Dermis microvascular lymphatic vessel endothelial cell (primary cell): Measurements from ENCODE around the gene MSI2. TPM values are rescaled to one million over a fixed set of nuclear protein-coding genes. Genes with fewer than 3 reads are reported as not detected.

Experiments
- DNase-seq, 2 donors: peaks; one replicate each; pipeline versions ENCODE4 v3.0.0 to v3.0.0-alpha.2; 2010; ENCODE audit warnings: low read depth in 2 of 2
- total RNA-seq: library from RNA; depleted of rRNA; stranded (reverse); fragments of >200 nt; gene quantifications from 2 replicates; pipeline ENCODE4 v1.2.1, GENCODE V29; 2014

The MSI2 gene
- total RNA-seq, 1 donor from 2014 or later: 7.4 TPM

DNA sequence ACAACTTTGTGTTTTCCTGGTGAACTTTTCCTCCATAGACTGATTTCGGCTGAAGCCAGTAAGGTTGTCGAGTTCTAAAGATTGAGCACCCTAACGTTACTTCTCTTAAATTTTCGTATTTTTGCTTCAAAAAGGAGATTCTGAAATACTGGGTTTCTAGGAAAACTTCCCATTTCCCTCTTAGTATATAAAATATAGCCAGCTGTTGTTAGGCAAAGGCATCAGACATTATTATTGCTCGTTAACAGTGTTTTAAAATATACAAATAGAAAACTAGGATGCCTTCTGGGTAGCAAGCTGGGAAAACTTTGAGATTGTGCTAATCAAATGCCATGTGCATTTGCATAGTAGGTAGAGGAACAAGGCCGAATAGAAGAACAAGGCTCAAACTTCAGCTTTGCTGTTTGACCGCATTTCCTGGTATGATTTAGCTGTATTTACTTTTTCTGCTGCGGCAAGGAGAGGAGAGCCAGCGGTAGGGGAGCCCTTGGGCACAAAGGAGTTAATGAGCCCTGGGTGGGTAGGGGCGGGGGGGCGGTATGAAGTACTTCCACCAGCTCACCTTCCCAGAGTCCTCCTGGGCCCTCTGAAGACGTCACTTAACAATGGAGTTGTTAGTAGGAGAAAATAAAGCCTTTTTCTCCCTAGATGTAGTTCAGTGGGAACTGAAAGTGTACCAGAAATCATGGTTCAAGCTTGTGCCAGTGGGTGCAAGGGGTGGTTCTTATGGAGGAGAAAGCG, 151.9 kb downstream of the MSI2 start:
- no peak for DNase-seq

- no peak for DNase-seq
Observed at GRCh38 chr17:57410169-57410568, 153.8 kb downstream of the MSI2 start.

GRCh38 chr17:57412520-57413096, 156.3 kb downstream of the MSI2 start:
- DNase-seq: no peak

GRCh38 chr17:57413848-57414651, 157.7 kb downstream of the MSI2 start:
- no peak for DNase-seq

DNA sequence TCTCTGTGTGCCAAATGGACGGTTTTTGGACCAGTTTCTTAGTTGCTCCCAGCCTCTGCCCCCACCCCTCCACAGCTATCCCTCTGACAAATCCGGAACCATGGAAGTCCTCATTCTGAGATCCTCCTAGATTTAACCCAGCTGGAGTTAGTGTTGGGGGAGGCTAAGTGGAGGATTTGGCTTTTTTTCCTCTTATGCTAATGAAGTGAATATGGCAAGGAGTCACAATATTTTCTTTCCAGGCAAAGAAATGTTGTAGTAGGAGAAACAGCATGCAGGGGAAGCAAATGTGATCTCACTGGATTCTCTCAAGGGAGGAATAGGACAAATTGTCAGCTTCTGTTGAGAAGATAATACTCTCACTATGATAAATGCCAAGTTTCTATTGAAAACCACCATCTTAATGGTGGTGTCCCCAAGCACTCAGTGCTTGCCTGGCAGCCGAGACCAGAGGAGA, 159.5 kb downstream of the MSI2 start:
- no peak for DNase-seq

DNA sequence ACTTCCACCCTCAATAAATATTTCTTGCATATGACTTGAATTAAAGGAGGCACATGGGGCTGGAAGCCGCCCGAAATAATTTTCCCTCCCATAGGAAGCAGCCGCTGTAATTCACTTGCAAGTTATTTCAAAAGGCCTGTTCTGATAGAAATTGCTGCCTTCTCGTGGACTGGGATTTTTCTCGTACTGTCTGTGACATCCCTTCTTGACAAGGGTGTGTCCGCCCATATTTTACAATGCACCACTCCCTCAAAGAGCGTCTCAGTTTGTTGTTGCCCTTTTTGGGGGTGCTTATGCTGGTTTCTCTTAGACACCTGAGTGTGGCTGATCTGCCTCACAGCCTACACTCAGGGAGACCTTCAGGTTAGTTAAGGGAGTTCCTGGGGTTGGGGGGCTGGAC, 160.0 kb downstream of the MSI2 start:
- DNase-seq: no peak

DNA sequence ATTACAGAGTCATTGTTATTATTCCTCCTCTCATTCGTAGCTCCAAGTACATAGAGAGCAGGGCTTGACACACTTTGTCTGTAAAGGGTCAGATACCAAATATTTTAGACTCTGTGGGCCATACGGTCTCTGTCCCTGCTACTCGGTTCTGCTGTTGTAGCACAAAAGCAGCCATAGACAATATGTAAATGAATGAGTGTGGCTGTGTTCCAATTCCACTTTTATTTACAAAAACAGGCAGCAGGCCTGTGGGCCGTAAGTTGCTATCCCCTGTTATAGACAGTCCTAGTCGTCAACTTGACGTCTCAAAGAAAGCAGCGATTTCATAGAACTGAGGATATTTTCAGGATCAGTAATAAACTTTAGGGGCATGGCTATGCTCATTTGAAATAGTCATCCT, 161.6 kb downstream of the MSI2 start:
- no peak for DNase-seq

DNA sequence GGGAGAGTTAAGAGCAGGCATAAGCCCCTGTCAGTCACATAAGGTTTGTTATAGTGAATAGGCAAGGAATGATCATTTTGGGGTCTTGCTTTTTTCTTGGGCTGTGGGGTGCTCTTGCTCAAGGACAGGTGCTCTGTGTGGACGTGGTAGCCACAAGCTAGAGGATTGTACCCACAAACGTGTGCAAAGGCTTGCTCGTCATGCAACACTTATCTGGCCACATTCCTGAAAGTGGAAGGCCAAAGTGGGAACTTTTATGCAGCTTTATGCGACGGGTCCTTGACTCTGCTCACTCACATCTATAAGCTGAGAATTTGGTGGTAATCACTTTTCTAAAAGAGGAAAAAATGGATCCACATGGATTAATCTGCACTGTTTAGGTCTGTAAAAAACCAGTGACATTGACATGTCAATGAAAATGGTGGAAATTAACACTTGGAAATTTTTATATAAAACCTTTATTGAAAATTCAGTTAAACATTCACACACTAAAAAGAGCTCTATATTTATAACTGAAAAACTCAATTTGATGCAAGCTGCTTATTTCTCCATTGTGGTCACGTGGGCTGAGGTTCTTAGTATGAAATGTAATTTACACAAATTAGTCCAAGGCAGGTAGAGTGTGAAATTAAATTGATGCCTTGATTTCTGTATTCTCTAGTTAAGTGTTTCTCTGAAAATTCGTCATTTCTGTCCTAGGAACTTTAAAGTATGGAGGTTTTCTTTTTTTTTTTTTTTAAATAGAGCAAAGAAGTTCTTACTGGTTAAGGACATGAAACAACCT, 162.3 kb downstream of the MSI2 start:
- no peak for DNase-seq

GRCh38 chr17:57419940-57420550, 163.7 kb downstream of the MSI2 start:
- DNase-seq: no peak

DNA sequence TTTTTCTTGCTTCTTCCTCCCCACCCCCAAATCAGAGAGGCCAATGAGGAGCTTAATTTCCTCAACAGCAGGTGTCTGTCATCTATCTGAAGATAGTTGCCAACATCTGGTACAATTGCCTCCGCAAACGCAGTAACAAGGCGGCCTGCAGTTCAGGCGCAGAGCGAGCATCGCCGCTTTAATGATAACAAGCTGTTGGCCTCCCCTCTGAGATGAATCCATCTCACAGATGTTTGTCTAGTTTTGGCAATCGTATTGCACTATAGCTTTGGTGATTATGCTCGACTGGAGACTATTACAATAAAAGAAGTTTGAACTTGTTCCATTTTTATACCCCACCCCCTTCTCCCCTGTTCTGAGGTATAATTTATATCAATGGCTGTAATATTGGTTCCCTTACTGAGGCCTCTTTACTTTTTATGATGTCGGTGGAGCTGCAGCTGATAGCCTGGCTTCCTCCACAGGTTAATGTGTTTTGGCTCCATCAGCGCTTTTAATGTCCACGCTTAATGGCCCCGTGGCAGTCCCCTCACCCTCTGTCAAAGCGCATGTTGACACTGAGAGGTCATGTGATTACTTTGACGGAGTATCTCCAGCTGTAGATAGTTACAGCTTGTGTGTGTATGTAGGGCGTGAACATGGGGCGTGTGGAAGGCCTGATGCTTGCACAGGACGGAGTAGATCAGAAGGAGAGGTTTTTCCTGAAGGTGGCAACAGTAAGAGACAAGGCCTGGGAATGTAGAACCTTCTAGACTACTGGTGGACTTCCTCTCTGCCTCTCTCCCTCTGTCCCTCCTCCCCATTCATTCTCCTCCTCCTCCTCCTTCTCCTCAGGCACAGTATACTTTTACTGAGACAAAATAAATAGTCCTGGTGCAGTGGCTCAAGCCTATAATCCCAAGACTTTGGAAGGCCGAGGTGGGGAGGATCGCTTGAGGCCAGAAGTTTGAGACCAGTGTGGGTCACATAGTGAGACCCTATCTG, 164.7 kb downstream of the MSI2 start:
- DNase-seq: no peak

DNA sequence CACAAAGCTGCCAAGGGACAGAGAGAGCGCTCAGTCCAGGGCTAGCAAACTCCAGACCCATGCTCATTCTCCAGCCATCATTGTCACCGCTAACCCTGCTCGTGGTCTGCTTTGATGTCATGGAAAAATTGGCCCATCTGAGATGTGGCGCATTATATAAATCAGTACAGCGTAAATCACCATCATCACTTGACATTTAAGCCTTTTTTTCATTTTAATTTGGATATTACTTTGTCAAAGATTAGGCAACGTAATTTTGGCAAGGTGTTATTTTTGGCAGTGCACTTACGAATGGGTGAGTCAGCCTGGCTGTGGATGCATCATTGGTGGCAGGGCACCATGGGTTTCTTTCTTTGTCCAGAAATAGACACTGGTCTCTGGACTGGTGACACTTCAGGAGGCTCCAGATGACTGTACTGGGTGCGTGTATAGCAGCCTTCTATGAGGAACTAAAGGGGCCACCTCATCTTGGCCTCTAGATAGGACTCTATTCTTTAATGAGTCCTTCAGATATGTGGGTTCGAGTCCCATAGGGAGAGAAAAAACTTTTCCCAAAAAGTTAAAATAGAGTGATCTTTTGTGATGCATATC, 166.3 kb downstream of the MSI2 start:
- peak in 1 of 2 donors; percentile 35 for DNase-seq

DNA sequence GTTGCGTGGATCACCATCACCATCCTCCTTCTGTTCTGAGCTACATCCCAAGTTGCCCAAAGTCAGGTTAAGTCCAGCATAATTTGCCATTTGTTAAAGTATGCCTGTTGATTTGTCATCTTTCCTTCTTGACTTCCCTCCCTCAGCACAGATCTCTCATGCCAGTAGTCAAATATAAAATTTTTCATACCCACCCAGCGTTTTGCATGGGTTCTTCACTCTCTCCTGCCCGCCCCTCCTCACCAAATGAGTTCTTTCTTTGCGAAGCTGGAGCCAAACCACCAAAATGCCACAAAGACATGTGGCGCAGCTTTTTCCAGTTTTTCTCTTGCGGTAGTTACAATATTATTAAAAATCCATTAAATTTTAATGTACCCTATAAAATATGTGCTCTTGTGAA, 167.2 kb downstream of the MSI2 start:
- no peak for DNase-seq

DNA sequence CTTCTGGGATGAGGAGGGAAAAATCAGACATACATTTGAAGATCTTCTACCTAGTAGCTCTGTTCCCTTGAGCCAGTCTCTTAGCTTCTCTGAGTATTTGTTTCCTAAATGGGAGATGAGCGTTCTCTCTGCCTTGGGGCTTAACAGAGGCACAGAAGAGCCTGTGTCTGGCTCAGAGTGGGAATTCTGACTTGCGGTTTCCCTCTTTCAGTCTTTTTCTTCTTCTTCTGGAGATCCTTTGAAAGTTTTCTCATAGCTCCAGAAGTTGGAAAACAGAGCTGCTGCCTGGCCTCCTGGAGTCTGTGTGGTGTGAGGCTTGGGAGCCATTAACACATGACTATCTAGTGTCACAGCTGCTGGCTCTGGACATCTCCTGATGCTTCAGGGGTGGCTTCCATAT, 167.9 kb downstream of the MSI2 start:
- DNase-seq: no peak

- DNase-seq: peak; percentile 53 to 74
Observed at GRCh38 chr17:57424777-57425188, 168.5 kb downstream of the MSI2 start.

- no peak for DNase-seq
Observed at GRCh38 chr17:57425431-57425830, 169.1 kb downstream of the MSI2 start.

- DNase-seq: no peak
Observed at GRCh38 chr17:57425903-57426880, 169.9 kb downstream of the MSI2 start.

GRCh38 chr17:57429966-57430365, 173.6 kb downstream of the MSI2 start:
- DNase-seq: no peak

- no peak for DNase-seq
Observed at GRCh38 chr17:57431415-57431814, 175.1 kb downstream of the MSI2 start.
